Activated T-cell treated with anti-CD3 and anti-CD28 coated beads, Interleukin-2, amount 50 U/mL, for 72 hours (primary cell): Measurements from ENCODE around the gene CCDC159. TPM values are rescaled to one million over a fixed set of nuclear protein-coding genes. Genes with fewer than 3 reads are reported as not detected.
A peak's percentile ranks its signal among the peaks of the same experiment; 100 is the strongest.

Experiments
- ATAC-seq, 2 donors: fragments of 150-1000 bp; cut with Tn5 transposase; replicated peaks in 1 of 2; 2 replicates each; pipeline ENCODE4 v1.10.0; 2021; ENCODE audit warnings: moderate library complexity in 2 of 2, mild to moderate bottlenecking in 1 of 2
- DNase-seq, 2 donors: peaks; one replicate each; pipeline ENCODE4 v3.0.0; 2021 to 2022; ENCODE audit warnings: mixed read lengths in 1 of 2
- H3K27ac Mint-ChIP-seq: one replicate; pipeline ENCODE4 v1.8.0; 2022; ENCODE audit warnings: mild to moderate bottlenecking, moderate library complexity, mixed read lengths
- H3K27me3 Mint-ChIP-seq: one replicate; pipeline ENCODE4 v1.8.0; 2022; ENCODE audit warnings: low read depth, mixed read lengths
- H3K36me3 Mint-ChIP-seq, 2 donors: one replicate each; pipeline ENCODE4 v1.8.0; 2022; ENCODE audit warnings: mixed read lengths in 2 of 2, mild to moderate bottlenecking in 1 of 2; ENCODE audit not compliant: insufficient read depth in 2 of 2
- H3K4me1 Mint-ChIP-seq: one replicate; pipeline ENCODE4 v1.8.0; 2022; ENCODE audit warnings: low read depth, mixed read lengths
- H3K4me3 Mint-ChIP-seq, 2 donors: one replicate each; pipeline ENCODE4 v1.8.0; 2022; ENCODE audit warnings: mild to moderate bottlenecking in 2 of 2, mixed read lengths in 2 of 2, moderate library complexity in 2 of 2
- H3K9me3 Mint-ChIP-seq, 2 donors: one replicate each; pipeline ENCODE4 v1.8.0; 2022; ENCODE audit warnings: mixed read lengths in 2 of 2
- total RNA-seq, 2 donors: library from RNA; stranded (reverse); gene quantifications; one replicate each; pipeline ENCODE4 v1.2.3, GENCODE V29; 2022

Gene CCDC159
- total RNA-seq, 2 donors from 2014 or later = 27.9 to 30.7 TPM

GRCh38 chr19:11363881-11364280 is 17.6 kb downstream of the CCDC159 start:
- Mint-ChIP-seq H3K27ac (no peak overlapping the region), H3K9me3 (no peaks in the 10 kb centered on the region), H3K4me1 (no peaks in the 10 kb centered on the region), H3K36me3 (peaks cover 0 to 2% of the 10 kb centered on the region in 2 donors), H3K27me3 (no peaks in the 10 kb centered on the region), H3K4me3 (no peak overlapping the region)
- DNase-seq (no peak), ATAC-seq (no peak)

- Mint-ChIP-seq H3K4me1 (no peaks in the 10 kb centered on the region), H3K27me3 (no peaks in the 10 kb centered on the region), H3K36me3 (peaks cover 0 to 2% of the 10 kb centered on the region in 2 donors), H3K9me3 (no peaks in the 10 kb centered on the region), H3K4me3 (no peak overlapping the region), H3K27ac (no peak overlapping the region)
- ATAC-seq = no peak
- no peak for DNase-seq
Observed at GRCh38 chr19:11364296-11364904, 18.1 kb downstream of the CCDC159 start.

GRCh38 chr19:11364935-11365334 is 18.6 kb downstream of the CCDC159 start:
- H3K27me3 Mint-ChIP-seq = no peaks in the 10 kb centered on the region
- no peak overlapping the region for H3K27ac Mint-ChIP-seq
- no peak overlapping the region for H3K4me3 Mint-ChIP-seq
- DNase-seq = no peak
- no peaks in the 10 kb centered on the region for H3K9me3 Mint-ChIP-seq
- peaks cover 0 to 3% of the 10 kb centered on the region in 2 donors for H3K36me3 Mint-ChIP-seq
- ATAC-seq = no peak
- H3K4me1 Mint-ChIP-seq = no peaks in the 10 kb centered on the region

GRCh38 chr19:11365557-11366117 is 19.3 kb downstream of the CCDC159 start:
- no peak for DNase-seq
- Mint-ChIP-seq H3K27ac (no peak overlapping the region), H3K36me3 (peaks cover 0 to 4% of the 10 kb centered on the region in 2 donors), H3K4me3 (no peak overlapping the region), H3K4me1 (no peaks in the 10 kb centered on the region), H3K9me3 (no peaks in the 10 kb centered on the region), H3K27me3 (no peaks in the 10 kb centered on the region)
- no peak for ATAC-seq

DNA sequence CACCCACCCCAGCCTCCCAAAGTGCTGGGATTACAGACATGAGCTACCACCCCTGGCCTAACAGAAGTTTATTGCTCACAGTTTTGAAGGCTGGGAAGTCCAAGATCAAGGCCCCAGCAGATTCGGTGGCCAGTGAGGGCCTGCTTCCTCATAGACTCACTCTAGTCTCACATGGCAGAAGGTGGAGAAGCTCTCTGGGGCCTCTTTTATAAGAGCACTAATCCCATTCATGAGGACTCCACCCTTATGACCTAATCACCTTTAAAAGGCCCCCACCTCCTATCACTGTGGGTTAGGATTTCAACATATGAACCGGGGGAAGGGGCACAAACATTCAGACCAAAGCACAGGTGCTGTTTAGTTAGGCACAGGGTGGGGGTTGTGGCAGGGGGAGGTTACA is 21.2 kb downstream of the CCDC159 start:
- H3K36me3 Mint-ChIP-seq = peaks cover 0 to 8% of the 10 kb centered on the region in 2 donors
- ATAC-seq = no peak
- H3K9me3 Mint-ChIP-seq = no peaks in the 10 kb centered on the region
- H3K4me3 Mint-ChIP-seq = no peak overlapping the region
- no peaks in the 10 kb centered on the region for H3K27me3 Mint-ChIP-seq
- no peak overlapping the region for H3K27ac Mint-ChIP-seq
- DNase-seq = no peak
- no peaks in the 10 kb centered on the region for H3K4me1 Mint-ChIP-seq

- Mint-ChIP-seq H3K4me1 (peaks cover 9% of the 10 kb centered on the region), H3K27ac (no peak overlapping the region), H3K9me3 (no peaks in the 10 kb centered on the region), H3K27me3 (no peaks in the 10 kb centered on the region), H3K36me3 (peaks cover 0 to 8% of the 10 kb centered on the region in 2 donors), H3K4me3 (no peak overlapping the region)
- DNase-seq (no peak), ATAC-seq (no peak)
Observed at GRCh38 chr19:11370744-11371143, 24.4 kb downstream of the CCDC159 start.

DNA sequence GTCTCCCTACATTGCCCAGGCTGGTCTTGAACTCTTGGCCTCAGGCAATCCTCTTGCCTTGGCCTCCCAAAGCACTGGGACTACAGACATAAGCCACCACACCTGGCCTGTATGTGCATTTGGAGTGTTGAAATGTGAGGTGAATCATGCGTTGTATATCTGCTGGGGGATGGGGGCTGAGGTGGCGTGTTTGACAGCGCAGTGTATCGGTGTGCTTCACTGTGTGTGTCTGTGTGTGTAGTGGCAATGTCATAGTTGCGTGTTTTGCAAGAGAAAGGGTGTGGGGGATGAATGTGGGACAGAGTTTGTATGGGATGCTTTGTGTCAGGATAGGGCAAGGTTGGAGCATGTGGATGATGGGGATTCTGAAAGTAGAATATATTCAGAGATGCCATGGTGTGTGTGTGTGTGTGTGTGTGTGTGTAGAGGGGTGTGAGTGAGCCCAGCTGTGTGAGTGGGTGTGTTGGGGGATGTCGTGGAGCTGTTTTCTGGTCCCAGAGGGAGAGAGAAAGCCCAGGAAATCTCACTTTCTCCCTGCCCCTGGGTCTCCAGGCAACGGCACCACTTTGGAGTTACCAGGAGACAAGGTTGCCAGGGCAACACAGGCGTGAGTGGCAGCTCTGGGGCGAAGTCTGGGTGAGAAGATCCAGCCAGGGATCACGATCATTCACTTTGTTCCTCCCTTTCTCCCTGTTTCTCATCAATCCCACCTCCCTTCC is 27.0 kb downstream of the CCDC159 start:
- Mint-ChIP-seq H3K27me3 (no peaks in the 10 kb centered on the region), H3K9me3 (peaks cover 0 to 2% of the 10 kb centered on the region in 2 donors), H3K4me3 (peak overlapping the region in 1 of 2 donors; percentile 36), H3K27ac (no peak overlapping the region), H3K36me3 (peaks cover 3 to 15% of the 10 kb centered on the region in 2 donors), H3K4me1 (peaks cover 35% of the 10 kb centered on the region)
- ATAC-seq (no peak), DNase-seq (no peak)

GRCh38 chr19:11373885-11374432 is 27.6 kb downstream of the CCDC159 start:
- Mint-ChIP-seq H3K4me3 (no peak overlapping the region), H3K4me1 (peaks cover 41% of the 10 kb centered on the region), H3K36me3 (peaks cover 5 to 15% of the 10 kb centered on the region in 2 donors), H3K27ac (no peak overlapping the region), H3K27me3 (no peaks in the 10 kb centered on the region), H3K9me3 (peaks cover 0 to 2% of the 10 kb centered on the region in 2 donors)
- DNase-seq (no peak), ATAC-seq (no peak)

- H3K36me3 Mint-ChIP-seq = peaks cover 5 to 14% of the 10 kb centered on the region in 2 donors
- DNase-seq = peak; percentile 96 to 98
- no peak within 1 kb of the TSS for H3K27ac Mint-ChIP-seq
- peaks cover 44% of the 10 kb centered on the region for H3K4me1 Mint-ChIP-seq
- H3K9me3 Mint-ChIP-seq = peaks cover 0 to 2% of the 10 kb centered on the region in 2 donors
- peak; percentile 91 for ATAC-seq
- H3K27me3 Mint-ChIP-seq = no peaks in the 10 kb centered on the region
- peak within 1 kb of the TSS in 1 of 2 donors; percentile 36 for H3K4me3 Mint-ChIP-seq
Observed at GRCh38 chr19:11374433-11375142, 28.3 kb downstream of the CCDC159 start, which contains the start of gene SWSAP1. TSS of gene SWSAP1 (plus strand) at chr19:11374666. CDS start at chr19:11374681, 15 bp downstream.

DNA sequence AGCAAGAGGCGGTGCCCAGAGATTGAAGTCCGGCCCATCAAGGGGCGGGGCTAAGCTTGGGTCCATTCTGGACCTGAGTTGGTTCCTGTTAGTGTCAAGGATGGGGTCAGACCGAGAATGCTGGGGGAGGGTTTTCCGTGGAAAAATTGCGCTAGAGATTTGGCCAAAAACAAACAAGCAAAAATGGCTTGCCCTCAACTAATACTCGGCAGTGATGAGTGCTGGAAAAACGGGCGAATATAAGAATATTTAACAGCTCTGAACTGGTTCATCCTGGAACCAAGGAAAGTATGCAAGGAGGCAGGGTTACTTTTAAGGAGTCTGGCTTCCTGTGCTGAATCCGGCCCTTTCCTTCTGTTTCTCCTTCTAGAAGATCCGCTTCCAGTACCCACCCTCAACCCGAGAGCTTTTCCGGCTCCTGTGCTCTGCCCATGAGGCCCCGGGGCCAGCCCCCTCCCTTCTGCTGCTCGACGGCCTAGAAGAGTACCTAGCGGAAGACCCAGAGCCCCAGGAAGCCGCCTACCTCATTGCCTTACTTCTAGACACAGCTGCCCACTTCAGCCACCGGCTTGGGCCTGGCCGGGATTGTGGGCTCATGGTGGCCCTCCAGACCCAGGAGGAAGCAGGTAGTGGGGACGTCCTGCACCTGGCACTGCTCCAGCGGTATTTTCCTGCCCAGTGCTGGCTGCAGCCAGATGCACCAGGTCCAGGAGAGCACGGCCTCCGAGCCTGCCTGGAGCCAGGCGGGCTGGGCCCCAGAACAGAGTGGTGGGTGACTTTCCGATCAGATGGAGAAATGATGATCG is 29.0 kb downstream of the CCDC159 start:
- peaks cover 0 to 2% of the 10 kb centered on the region in 2 donors for H3K9me3 Mint-ChIP-seq
- H3K4me3 Mint-ChIP-seq = no peak overlapping the region
- peaks cover 52% of the 10 kb centered on the region for H3K4me1 Mint-ChIP-seq
- no peaks in the 10 kb centered on the region for H3K27me3 Mint-ChIP-seq
- H3K27ac Mint-ChIP-seq = no peak overlapping the region
- DNase-seq (peak; percentile 80 to 84), ATAC-seq (peak; percentile 46 to 47)
- peaks cover 8 to 15% of the 10 kb centered on the region in 2 donors for H3K36me3 Mint-ChIP-seq

DNA sequence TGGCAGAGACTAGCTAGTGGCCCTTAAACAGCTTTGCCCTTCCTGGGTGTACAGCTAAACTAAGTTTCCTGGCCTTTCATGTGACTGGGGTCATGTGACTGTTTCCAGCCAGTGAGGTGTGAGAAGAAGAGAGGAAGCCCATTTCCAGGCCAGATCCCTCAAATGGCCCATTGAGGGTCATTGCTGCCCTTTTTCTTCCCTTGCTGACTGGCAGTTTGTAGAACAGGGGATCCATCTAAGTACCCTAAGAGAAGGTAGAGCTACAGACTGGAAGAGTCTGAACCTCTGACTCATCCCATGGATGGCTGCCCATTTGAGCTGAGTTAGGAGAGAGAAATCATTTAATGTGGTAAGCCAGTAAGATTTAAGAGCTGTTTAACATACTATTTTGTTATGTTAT is 30.9 kb downstream of the CCDC159 start:
- DNase-seq (peak; percentile 40 to 42), ATAC-seq (no peak)
- peak overlapping the region in 1 of 2 donors; percentile 78 for H3K4me3 Mint-ChIP-seq
- peaks cover 0 to 2% of the 10 kb centered on the region in 2 donors for H3K9me3 Mint-ChIP-seq
- peak overlapping the region; percentile 82 for H3K27ac Mint-ChIP-seq
- H3K4me1 Mint-ChIP-seq = peaks cover 66% of the 10 kb centered on the region
- H3K36me3 Mint-ChIP-seq = peaks cover 8 to 10% of the 10 kb centered on the region in 2 donors
- H3K27me3 Mint-ChIP-seq = no peaks in the 10 kb centered on the region

GRCh38 chr19:11377756-11378155 is 31.4 kb downstream of the CCDC159 start:
- Mint-ChIP-seq H3K36me3 (peaks cover 8 to 10% of the 10 kb centered on the region in 2 donors), H3K27me3 (no peaks in the 10 kb centered on the region), H3K9me3 (peaks cover 0 to 2% of the 10 kb centered on the region in 2 donors), H3K4me3 (peak overlapping the region in 1 of 2 donors; percentile 13), H3K4me1 (peaks cover 71% of the 10 kb centered on the region), H3K27ac (no peak overlapping the region)
- no peak for ATAC-seq
- DNase-seq = no peak
